ENCODE measurements around the gene WDR86. TPM values are rescaled to one million over a fixed set of nuclear protein-coding genes. Genes with fewer than 3 reads are reported as not detected.

WDR86 gene
- total RNA-seq, 1 experiment from 2014 or later = 8.1 TPM

- no peak overlapping the region for H3K9ac ChIP-seq (ENCODE audit: extremely low read depth, insufficient read length, low read length)
- H2BK15ac ChIP-seq (ENCODE audit: low read depth, low read length) = no peak overlapping the region
- no peak overlapping the region for H2AK5ac ChIP-seq (ENCODE audit: insufficient read length, low read length)
- Mint-ChIP-seq H3K4me3 (no peak overlapping the region), H3K36me3 (ENCODE audit: insufficient read depth in 1 of 3, low read depth in 3 of 3) (peaks cover 0 to 8% (median 0%) of the 10 kb centered on the region in 3 experiments; a peak in 2 of 7 replicates), H3K4me1 (peaks cover 33 to 41% of the 10 kb centered on the region in 2 experiments), H3K27me3 (ENCODE audit: low read depth) (peaks cover 37% of the 10 kb centered on the region), H3K27ac (no peak overlapping the region), H3K9me3 (peaks cover 7 to 16% of the 10 kb centered on the region in 2 experiments; a peak in 4 of 5 replicates)
- H4K5ac ChIP-seq (ENCODE audit: insufficient read length, low read depth, low read length) = no peak overlapping the region
- H3K23ac ChIP-seq (ENCODE audit: insufficient read length, low read depth, low read length) = no peak overlapping the region
- H3K4ac ChIP-seq (ENCODE audit: low read depth, low read length) = no peak overlapping the region
- H4K8ac ChIP-seq (replicated peaks; ENCODE audit: insufficient read length, low read depth, low read length) = no peak overlapping the region
- no peak overlapping the region for H3T11ph ChIP-seq (ENCODE audit: low read length)
- H3K27me3 ChIP-seq (ENCODE audit: insufficient read depth, low read length) = no peaks in the 10 kb centered on the region
- no peak overlapping the region for H3K27ac ChIP-seq (ENCODE audit: insufficient read length, low read depth, low read length)
- H3K9me3 ChIP-seq (ENCODE audit: control insufficient read depth, low read depth, low read length) = no peaks in the 10 kb centered on the region
- no peak overlapping the region for H4K91ac ChIP-seq (ENCODE audit: insufficient read length, low read depth, low read length)
- no peak overlapping the region for H3K18ac ChIP-seq (ENCODE audit: insufficient read length, low read depth, low read length)
- H4K20me1 ChIP-seq (ENCODE audit: control insufficient read depth, insufficient read depth, insufficient read length) = no peaks in the 10 kb centered on the region
- no peak overlapping the region for H2BK120ac ChIP-seq (ENCODE audit: low read depth, low read length, poor library complexity, severe bottlenecking)
- no peak overlapping the region for H3K56ac ChIP-seq (ENCODE audit: insufficient read length, low read depth, low read length)
- H2BK12ac ChIP-seq (ENCODE audit: insufficient read length, low read depth, low read length) = no peak overlapping the region
- H3K23me2 ChIP-seq (ENCODE audit: insufficient read length, low read depth, low read length, poor library complexity, severe bottlenecking) = no peaks in the 10 kb centered on the region
- TF ChIP-seq CTCF (conservative IDR thresholded peaks at IDR 0.05) = no peak
- peaks cover 3% of the 10 kb centered on the region; the same call in 1 of the 2 replicates for H3K4me1 ChIP-seq (ENCODE audit: insufficient read depth, low read length)
- H2BK5ac ChIP-seq (ENCODE audit: insufficient read length, low read length) = no peak overlapping the region
- WGBS (ENCODE audit: extremely low coverage, insufficient read length, low lambda C conversion rate) = no CpG with 5 or more reads among the region's 7 CpGs
- no peaks in the 10 kb centered on the region for H3K79me1 ChIP-seq (ENCODE audit: insufficient read depth, low read depth, low read length, poor library complexity, severe bottlenecking)
- no peak overlapping the region for H2AFZ ChIP-seq (ENCODE audit: low read length)
- no peak overlapping the region for H3K4me2 ChIP-seq (ENCODE audit: insufficient read depth, insufficient read length, low read length)
- no peak for DNase-seq
- no peak overlapping the region for H2BK20ac ChIP-seq (ENCODE audit: low read depth, low read length, poor library complexity, severe bottlenecking)
- H3K79me2 ChIP-seq (ENCODE audit: insufficient read depth, low read length) = no peaks in the 10 kb centered on the region
- H3K14ac ChIP-seq (ENCODE audit: insufficient read depth, low read length) = no peak overlapping the region
Measured at GRCh38 chr7:151425670-151426440, 16.0 kb upstream of the WDR86 start.
